GM23338 (cell line): ENCODE measurements around the gene STX11. TPM values are rescaled to one million over a fixed set of nuclear protein-coding genes. Genes with fewer than 3 reads are reported as not detected.

ENCODE experiments used
- CREB1 ChIP-seq: fragments of 250-450 bp; sonication (Bioruptor Pico); IDR thresholded peaks from 2 replicates; pipeline ENCODE4 v1.5.0; 2020; ENCODE audit warnings: low read depth, mild to moderate bottlenecking, moderate library complexity
- EZH2 ChIP-seq: fragments of 200-600 bp; sonication (generic); IDR thresholded peaks from one replicate; pipeline ENCODE4 v1.8.0; 2017; ENCODE audit warnings: antibody characterized with exemption, mild to moderate bottlenecking, low read depth; ENCODE audit not compliant: unreplicated experiment
- JUNB ChIP-seq: IDR thresholded peaks from one replicate; pipeline ENCODE4 v1.6.1; 2016; ENCODE audit warnings: antibody characterized with exemption; ENCODE audit not compliant: unreplicated experiment
- NANOG ChIP-seq: IDR thresholded peaks from 2 replicates; pipeline ENCODE4 v1.6.1; 2016; ENCODE audit warnings: antibody characterized with exemption, borderline replicate concordance
- POLR2AphosphoS5 ChIP-seq: IDR thresholded peaks from 2 replicates; pipeline ENCODE4 v1.6.1; 2016; ENCODE audit warnings: antibody characterized with exemption, low read depth
- ZNF331 ChIP-seq: fragments of 250-450 bp; sonication (Bioruptor Pico); IDR thresholded peaks from 2 replicates; pipeline ENCODE4 v1.5.0; 2020; ENCODE audit warnings: low read depth, mild to moderate bottlenecking, moderate library complexity
- ZNF462 ChIP-seq: fragments of 250-450 bp; sonication (Bioruptor Pico); IDR thresholded peaks from 2 replicates; pipeline ENCODE4 v1.5.0; 2020; ENCODE audit warnings: mild to moderate bottlenecking, moderate library complexity
- polyA plus RNA-seq: library from polyadenylated mRNA; unstranded; fragments of >200 nt; fragmentation: Nextera tagmentation; extraction: Ambion mirVana; gene quantifications from 2 replicates; pipeline ENCODE4 v1.2.1, GENCODE V29; 2016
- total RNA-seq: library from RNA; depleted of rRNA; stranded (reverse); fragments of >200 nt; shearing (Covaris generic); gene quantifications from 2 replicates; pipeline ENCODE4 v1.2.3, GENCODE V29; 2014
- TF ChIP-seq, protein P1 (sequence below), 2 experiments: fragments of 200-600 bp in 1 of 2; sonication (generic) in 1 of 2; conservative IDR thresholded peaks; 2 replicates each; pipeline versions ENCODE4 v1.5.1 to v1.6.1; 2016 to 2017; ENCODE audit warnings: antibody characterized with exemption in 2 of 2, low read depth in 2 of 2, mild to moderate bottlenecking in 2 of 2, moderate library complexity in 1 of 2
- TF ChIP-seq, protein P2 (sequence below): IDR thresholded peaks from one replicate; pipeline ENCODE4 v1.6.1; 2018; ENCODE audit warnings: antibody characterized with exemption; ENCODE audit not compliant: unreplicated experiment

The STX11 gene
- total and polyA plus RNA-seq, 2 experiments from 2014 or later: 0.35 to 0.52 TPM

DNA sequence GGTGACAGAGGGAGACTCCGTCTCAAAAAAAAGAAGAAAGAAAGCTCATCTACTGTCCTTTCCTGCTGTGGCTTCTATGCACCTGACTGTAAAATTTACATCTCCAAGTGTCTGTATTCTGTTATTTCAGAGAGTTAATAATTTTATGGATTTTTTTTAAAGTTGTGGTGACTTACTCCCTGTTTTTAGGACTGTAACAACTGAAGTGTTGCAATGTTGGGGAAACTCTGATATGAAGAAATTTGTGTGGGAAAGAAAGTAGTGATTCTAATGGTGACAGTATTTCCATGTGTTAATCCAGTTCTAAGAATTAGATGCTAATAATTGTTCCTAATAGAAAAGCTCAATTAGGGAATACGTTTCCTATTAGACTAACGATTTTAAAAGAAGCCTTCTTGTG, 27.4 kb downstream of the STX11 start (continued):
- TF ChIP-seq ZNF462 (CRISPR knock-in tag): no peak
- TF ChIP-seq ZNF331 (CRISPR knock-in tag): no peak
- TF ChIP-seq, protein P1, sequence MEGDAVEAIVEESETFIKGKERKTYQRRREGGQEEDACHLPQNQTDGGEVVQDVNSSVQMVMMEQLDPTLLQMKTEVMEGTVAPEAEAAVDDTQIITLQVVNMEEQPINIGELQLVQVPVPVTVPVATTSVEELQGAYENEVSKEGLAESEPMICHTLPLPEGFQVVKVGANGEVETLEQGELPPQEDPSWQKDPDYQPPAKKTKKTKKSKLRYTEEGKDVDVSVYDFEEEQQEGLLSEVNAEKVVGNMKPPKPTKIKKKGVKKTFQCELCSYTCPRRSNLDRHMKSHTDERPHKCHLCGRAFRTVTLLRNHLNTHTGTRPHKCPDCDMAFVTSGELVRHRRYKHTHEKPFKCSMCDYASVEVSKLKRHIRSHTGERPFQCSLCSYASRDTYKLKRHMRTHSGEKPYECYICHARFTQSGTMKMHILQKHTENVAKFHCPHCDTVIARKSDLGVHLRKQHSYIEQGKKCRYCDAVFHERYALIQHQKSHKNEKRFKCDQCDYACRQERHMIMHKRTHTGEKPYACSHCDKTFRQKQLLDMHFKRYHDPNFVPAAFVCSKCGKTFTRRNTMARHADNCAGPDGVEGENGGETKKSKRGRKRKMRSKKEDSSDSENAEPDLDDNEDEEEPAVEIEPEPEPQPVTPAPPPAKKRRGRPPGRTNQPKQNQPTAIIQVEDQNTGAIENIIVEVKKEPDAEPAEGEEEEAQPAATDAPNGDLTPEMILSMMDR (conservative IDR thresholded peaks at IDR 0.05; ENCODE audit: low read depth in 2 of 2): no peak
- TF ChIP-seq, protein P2, sequence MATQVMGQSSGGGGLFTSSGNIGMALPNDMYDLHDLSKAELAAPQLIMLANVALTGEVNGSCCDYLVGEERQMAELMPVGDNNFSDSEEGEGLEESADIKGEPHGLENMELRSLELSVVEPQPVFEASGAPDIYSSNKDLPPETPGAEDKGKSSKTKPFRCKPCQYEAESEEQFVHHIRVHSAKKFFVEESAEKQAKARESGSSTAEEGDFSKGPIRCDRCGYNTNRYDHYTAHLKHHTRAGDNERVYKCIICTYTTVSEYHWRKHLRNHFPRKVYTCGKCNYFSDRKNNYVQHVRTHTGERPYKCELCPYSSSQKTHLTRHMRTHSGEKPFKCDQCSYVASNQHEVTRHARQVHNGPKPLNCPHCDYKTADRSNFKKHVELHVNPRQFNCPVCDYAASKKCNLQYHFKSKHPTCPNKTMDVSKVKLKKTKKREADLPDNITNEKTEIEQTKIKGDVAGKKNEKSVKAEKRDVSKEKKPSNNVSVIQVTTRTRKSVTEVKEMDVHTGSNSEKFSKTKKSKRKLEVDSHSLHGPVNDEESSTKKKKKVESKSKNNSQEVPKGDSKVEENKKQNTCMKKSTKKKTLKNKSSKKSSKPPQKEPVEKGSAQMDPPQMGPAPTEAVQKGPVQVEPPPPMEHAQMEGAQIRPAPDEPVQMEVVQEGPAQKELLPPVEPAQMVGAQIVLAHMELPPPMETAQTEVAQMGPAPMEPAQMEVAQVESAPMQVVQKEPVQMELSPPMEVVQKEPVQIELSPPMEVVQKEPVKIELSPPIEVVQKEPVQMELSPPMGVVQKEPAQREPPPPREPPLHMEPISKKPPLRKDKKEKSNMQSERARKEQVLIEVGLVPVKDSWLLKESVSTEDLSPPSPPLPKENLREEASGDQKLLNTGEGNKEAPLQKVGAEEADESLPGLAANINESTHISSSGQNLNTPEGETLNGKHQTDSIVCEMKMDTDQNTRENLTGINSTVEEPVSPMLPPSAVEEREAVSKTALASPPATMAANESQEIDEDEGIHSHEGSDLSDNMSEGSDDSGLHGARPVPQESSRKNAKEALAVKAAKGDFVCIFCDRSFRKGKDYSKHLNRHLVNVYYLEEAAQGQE: no peak
- no peak for TF ChIP-seq CREB1 (CRISPR knock-in tag)
- TF ChIP-seq JUNB: no peak
- no peak for TF ChIP-seq NANOG
- no peak for TF ChIP-seq EZH2
- no peak for TF ChIP-seq POLR2AphosphoS5
